Caco-2 (cell line): ENCODE measurements around the gene TMEM145. TPM values are rescaled to one million over a fixed set of nuclear protein-coding genes. Genes with fewer than 3 reads are reported as not detected.

Experiments used
- BruUV-seq: library from RNA; stranded (reverse); fragments of 400-500 nt; replicated peaks from 2 replicates; lab custom pipeline; 2021; lab: Mats Ljungman, UMichigan
- CTCF ChIA-PET: fragments of 300-600 bp; sonication (Branson Sonifier 250); formaldehyde crosslinking; loops from one replicate; lab custom pipeline; 2022; ENCODE audit warnings: antibody characterized with exemption; lab: Charles Lee
- POLR2A ChIA-PET: fragments of 300-600 bp; sonication (Branson Sonifier 250); formaldehyde crosslinking; loops from one replicate; lab custom pipeline; 2022; ENCODE audit warnings: antibody characterized with exemption; lab: Charles Lee
- DNase-seq, 2 experiments: peaks; one replicate each; pipeline versions ENCODE4 v3.0.0 to v3.0.0-alpha.2; 2020 to 2022
- H3K27me3 ChIP-seq: replicated peaks from 2 replicates; pipeline ENCODE4 v1.6.0; 2011; ENCODE audit warnings: low read length; ENCODE audit not compliant: control insufficient read depth, insufficient read depth
- H3K36me3 ChIP-seq: 2 replicates; pipeline ENCODE4 v1.5.1; 2011; ENCODE audit warnings: low read length; ENCODE audit not compliant: control insufficient read depth, insufficient read depth
- H3K4me1 ChIP-seq: fragments of 250-450 bp; sonication (Bioruptor Pico); 2 replicates; pipeline ENCODE4 v1.5.1; 2020; ENCODE audit warnings: mild to moderate bottlenecking
- H3K4me3 ChIP-seq: 2 replicates; pipeline ENCODE4 v1.5.1; 2011; ENCODE audit warnings: low read depth, mild to moderate bottlenecking, control low read depth, low read length
- H3K9me3 ChIP-seq: fragments of 250-450 bp; sonication (Bioruptor Pico); 2 replicates; pipeline ENCODE4 v1.5.1; 2020; ENCODE audit warnings: mild to moderate bottlenecking, moderate library complexity
- H3K27ac Mint-ChIP-seq: one replicate; pipeline ENCODE4 v1.8.0; 2022; ENCODE audit warnings: mixed read lengths; ENCODE audit not compliant: unreplicated experiment
- H3K27me3 Mint-ChIP-seq: one replicate; pipeline ENCODE4 v1.8.0; 2022; ENCODE audit warnings: mixed read lengths; ENCODE audit not compliant: insufficient read depth, unreplicated experiment
- H3K36me3 Mint-ChIP-seq: one replicate; pipeline ENCODE4 v1.8.0; 2022; ENCODE audit warnings: mild to moderate bottlenecking, mixed read lengths; ENCODE audit not compliant: insufficient read depth, unreplicated experiment
- H3K4me1 Mint-ChIP-seq: one replicate; pipeline ENCODE4 v1.8.0; 2022; ENCODE audit warnings: low read depth, mixed read lengths; ENCODE audit not compliant: unreplicated experiment
- H3K4me3 Mint-ChIP-seq: one replicate; pipeline ENCODE4 v1.8.0; 2022; ENCODE audit warnings: mild to moderate bottlenecking, moderate library complexity, mixed read lengths; ENCODE audit not compliant: unreplicated experiment
- H3K9me3 Mint-ChIP-seq: one replicate; pipeline ENCODE4 v1.8.0; 2022; ENCODE audit warnings: mixed read lengths; ENCODE audit not compliant: unreplicated experiment
- intact Hi-C: fragments of 100-400 bp; cut with micrococcal nuclease; formaldehyde crosslinking; loops from one replicate; pipeline ENCODE4 v1.10.0; 2022; ENCODE audit not compliant: unreplicated experiment
- total RNA-seq: library from RNA; stranded (reverse); gene quantifications from 2 replicates; pipeline ENCODE4 v1.2.3, GENCODE V29; 2022
- TF ChIP-seq, protein P1 (sequence below), 2 experiments: fragments of 200-600 bp in 1 of 2; IDR thresholded peaks; 1 replicate in 1 of 2; 2 replicates in 1 of 2; pipeline versions ENCODE4 v1.5.1 to v1.8.0; 2011 to 2022; ENCODE audit warnings: antibody characterized with exemption in 1 of 2, control low read depth in 1 of 2, inconsistent platforms in 1 of 2, low read depth in 1 of 2, low read length in 1 of 2, mild to moderate bottlenecking in 1 of 2, moderate library complexity in 1 of 2; ENCODE audit not compliant: insufficient read depth in 1 of 2, severe bottlenecking in 1 of 2, unreplicated experiment in 1 of 2

TMEM145 gene
- total RNA-seq, 1 experiment from 2014 or later, result 2.2 TPM

DNA sequence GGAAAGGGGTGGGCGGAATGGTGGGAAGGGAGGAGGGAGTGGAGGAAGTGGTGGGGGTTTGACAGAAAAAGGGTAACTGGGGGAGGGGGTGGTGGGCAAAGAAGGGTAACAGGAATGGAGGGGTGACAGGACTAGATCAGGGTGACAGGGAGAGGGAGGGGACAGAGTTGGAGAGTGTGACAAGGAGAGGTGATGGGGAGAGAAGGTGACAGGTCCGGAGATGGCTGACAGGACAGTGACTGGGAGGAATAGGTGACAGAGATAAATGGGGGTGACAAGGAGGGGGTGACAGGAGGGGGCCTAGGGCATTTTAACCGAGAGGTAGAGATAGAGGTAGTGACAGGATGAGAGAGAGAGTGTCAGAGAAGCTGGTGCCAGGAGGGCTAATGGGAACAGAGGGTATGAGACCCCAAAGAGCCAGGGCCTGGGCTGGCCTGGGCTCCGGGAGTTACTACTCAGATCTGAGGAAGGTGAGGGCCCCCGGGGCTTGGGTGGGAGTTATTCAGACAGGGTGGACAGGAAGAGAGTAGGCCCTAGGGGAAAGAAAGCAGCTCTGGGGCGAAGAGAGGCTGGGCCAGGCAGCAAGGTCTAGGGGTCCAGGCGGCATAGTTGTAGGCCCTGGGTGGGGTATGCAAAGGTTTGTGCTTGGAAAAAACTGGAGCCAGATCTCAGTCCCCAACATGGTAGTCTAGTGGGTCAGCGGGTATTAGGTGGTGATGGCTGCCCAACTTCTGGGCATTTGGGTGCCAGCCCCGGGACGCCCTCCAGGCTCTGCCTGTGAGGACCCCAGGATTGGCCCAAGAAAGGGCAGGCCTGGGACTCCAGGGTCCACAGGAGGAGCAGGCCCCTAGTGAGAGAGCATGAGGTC is 43.4 kb upstream of the TMEM145 start:
- no peaks in the 10 kb centered on the region for H3K9me3 Mint-ChIP-seq

DNA sequence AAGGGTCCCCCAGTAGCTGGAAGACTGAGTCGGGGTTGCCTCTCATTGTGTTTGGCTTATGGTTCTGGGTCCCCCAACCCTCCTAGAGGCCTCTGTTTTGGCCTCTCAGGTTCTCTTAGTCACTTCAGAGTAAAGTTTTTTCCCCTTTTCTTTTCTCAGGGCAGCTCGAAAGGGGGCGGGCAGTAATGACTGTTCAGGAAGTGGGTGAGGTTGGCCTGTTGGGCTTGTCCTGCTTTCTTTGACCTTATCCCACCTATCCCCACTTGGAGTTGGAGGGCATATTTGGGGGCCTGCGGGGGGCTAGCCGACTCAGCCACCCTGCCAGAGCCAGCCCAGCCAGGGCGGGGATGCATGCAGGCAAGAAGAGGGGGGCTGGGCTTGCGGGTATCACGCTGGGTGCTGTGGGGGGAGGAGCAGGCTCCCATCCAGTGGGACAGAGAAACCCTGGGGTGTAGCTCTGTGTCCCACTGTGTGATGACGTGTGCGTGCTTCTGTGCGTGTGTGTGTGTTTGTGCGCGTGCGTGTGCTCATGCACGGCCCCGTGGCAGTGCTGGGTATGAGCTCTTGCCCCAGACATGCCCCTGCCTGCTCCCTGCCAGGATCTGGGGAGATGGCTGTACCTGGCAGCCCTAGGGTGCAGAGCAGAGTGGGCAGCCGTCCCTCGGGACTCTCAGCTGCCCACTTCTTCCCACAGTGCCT is 42.6 kb upstream of the TMEM145 start:
- Histone ChIP-seq H3K4me1 (peaks cover 10% of the 10 kb centered on the region; the same call in 1 of the 2 replicates), H3K36me3 (no peaks in the 10 kb centered on the region), H3K27me3 (no peaks in the 10 kb centered on the region), H3K4me3 (no peak overlapping the region), H3K9me3 (no peaks in the 10 kb centered on the region)
- CTCF ChIA-PET, result interaction anchor here (1.0 kb wide), 1 partner anchor 8 kb away, joined by 3 read pairs; no protein-coding TSS in a partner anchor
- Mint-ChIP-seq H3K27me3 (no peaks in the 10 kb centered on the region), H3K36me3 (peaks cover 11% of the 10 kb centered on the region), H3K4me1 (no peaks in the 10 kb centered on the region), H3K9me3 (no peaks in the 10 kb centered on the region), H3K27ac (no peak overlapping the region), H3K4me3 (no peak overlapping the region)
- POLR2A ChIA-PET, result interaction anchor here (2.1 kb wide), 1 partner anchor 28 kb away, joined by 5 read pairs; the partner anchor contains the start of gene GSK3A
- BruUV-seq, result no TSS peak
- intact Hi-C loops, result no loop called here
- no peak for DNase-seq
- TF ChIP-seq, protein P1, sequence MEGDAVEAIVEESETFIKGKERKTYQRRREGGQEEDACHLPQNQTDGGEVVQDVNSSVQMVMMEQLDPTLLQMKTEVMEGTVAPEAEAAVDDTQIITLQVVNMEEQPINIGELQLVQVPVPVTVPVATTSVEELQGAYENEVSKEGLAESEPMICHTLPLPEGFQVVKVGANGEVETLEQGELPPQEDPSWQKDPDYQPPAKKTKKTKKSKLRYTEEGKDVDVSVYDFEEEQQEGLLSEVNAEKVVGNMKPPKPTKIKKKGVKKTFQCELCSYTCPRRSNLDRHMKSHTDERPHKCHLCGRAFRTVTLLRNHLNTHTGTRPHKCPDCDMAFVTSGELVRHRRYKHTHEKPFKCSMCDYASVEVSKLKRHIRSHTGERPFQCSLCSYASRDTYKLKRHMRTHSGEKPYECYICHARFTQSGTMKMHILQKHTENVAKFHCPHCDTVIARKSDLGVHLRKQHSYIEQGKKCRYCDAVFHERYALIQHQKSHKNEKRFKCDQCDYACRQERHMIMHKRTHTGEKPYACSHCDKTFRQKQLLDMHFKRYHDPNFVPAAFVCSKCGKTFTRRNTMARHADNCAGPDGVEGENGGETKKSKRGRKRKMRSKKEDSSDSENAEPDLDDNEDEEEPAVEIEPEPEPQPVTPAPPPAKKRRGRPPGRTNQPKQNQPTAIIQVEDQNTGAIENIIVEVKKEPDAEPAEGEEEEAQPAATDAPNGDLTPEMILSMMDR (IDR thresholded peaks at IDR 0.05; ENCODE audit: insufficient read depth in 1 of 2, low read depth in 1 of 2, low read length in 1 of 2, severe bottlenecking in 1 of 2, unreplicated experiment in 1 of 2), result no peak

More for the DNA sequence above, 43.4 kb upstream of the TMEM145 start:
- peaks cover 10% of the 10 kb centered on the region; the same call in 1 of the 2 replicates for H3K4me1 ChIP-seq
- POLR2A ChIA-PET, result interaction anchor here (2.1 kb wide), 1 partner anchor 27 kb away, joined by 5 read pairs; the partner anchor contains the start of gene GSK3A
- H3K9me3 ChIP-seq, result no peaks in the 10 kb centered on the region
- no peaks in the 10 kb centered on the region for H3K4me1 Mint-ChIP-seq
- no peaks in the 10 kb centered on the region for H3K27me3 Mint-ChIP-seq
- H3K27me3 ChIP-seq, result no peaks in the 10 kb centered on the region
- H3K4me3 Mint-ChIP-seq, result no peak overlapping the region
- H3K4me3 ChIP-seq, result peak overlapping the region; percentile 54
- DNase-seq, result no peak
- no TSS peak for BruUV-seq
- H3K36me3 Mint-ChIP-seq, result peaks cover 11% of the 10 kb centered on the region
- H3K27ac Mint-ChIP-seq, result no peak overlapping the region
- CTCF ChIA-PET, result interaction anchor here (1.0 kb wide), 1 partner anchor 9 kb away, joined by 3 read pairs; no protein-coding TSS in a partner anchor
- no peaks in the 10 kb centered on the region for H3K36me3 ChIP-seq
- intact Hi-C loops, result loop anchor here (1.0 kb wide), 1 partner anchor 11 kb away; no protein-coding TSS in a partner anchor
- TF ChIP-seq, protein P1 (IDR thresholded peaks at IDR 0.05; ENCODE audit: insufficient read depth in 1 of 2, low read depth in 1 of 2, low read length in 1 of 2, severe bottlenecking in 1 of 2, unreplicated experiment in 1 of 2), result no peak

DNA sequence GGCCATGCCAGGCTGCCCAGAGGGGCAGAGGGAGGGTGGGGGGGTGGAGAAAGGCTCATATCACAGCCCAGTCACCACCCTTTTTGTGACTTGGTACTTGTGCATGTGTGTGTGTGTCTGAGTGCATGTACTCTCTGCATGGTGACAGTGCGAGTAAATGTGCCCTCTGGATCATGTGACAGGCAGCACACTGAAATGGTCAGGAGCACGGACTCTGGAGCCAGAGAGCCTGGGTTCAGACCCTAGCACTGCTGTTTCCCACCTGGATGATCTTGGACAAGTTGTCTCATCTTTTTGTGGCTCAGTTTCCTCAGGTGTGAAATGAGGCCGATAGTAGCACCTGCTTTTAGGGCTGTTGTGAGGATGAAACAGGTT is 42.1 kb upstream of the TMEM145 start:
- no peaks in the 10 kb centered on the region for H3K36me3 ChIP-seq
- no peaks in the 10 kb centered on the region for H3K27me3 ChIP-seq
- no peak overlapping the region for H3K27ac Mint-ChIP-seq
- intact Hi-C loops, result no loop called here
- BruUV-seq, result no TSS peak
- no peaks in the 10 kb centered on the region for H3K9me3 Mint-ChIP-seq
- TF ChIP-seq, protein P1 (IDR thresholded peaks at IDR 0.05; ENCODE audit: insufficient read depth in 1 of 2, low read depth in 1 of 2, low read length in 1 of 2, severe bottlenecking in 1 of 2, unreplicated experiment in 1 of 2), result no peak
- H3K4me3 Mint-ChIP-seq, result no peak overlapping the region
- H3K27me3 Mint-ChIP-seq, result no peaks in the 10 kb centered on the region
- H3K4me1 ChIP-seq, result peaks cover 10% of the 10 kb centered on the region; the same call in 1 of the 2 replicates
- ChIA-PET POLR2A (no interaction called here), CTCF (no interaction called here)
- no peak overlapping the region for H3K4me3 ChIP-seq
- no peaks in the 10 kb centered on the region for H3K4me1 Mint-ChIP-seq
- no peak for DNase-seq
- no peaks in the 10 kb centered on the region for H3K9me3 ChIP-seq
- peaks cover 11% of the 10 kb centered on the region for H3K36me3 Mint-ChIP-seq
